Measurements from ENCODE around the gene OR4F15.

OR4F15 gene

DNA sequence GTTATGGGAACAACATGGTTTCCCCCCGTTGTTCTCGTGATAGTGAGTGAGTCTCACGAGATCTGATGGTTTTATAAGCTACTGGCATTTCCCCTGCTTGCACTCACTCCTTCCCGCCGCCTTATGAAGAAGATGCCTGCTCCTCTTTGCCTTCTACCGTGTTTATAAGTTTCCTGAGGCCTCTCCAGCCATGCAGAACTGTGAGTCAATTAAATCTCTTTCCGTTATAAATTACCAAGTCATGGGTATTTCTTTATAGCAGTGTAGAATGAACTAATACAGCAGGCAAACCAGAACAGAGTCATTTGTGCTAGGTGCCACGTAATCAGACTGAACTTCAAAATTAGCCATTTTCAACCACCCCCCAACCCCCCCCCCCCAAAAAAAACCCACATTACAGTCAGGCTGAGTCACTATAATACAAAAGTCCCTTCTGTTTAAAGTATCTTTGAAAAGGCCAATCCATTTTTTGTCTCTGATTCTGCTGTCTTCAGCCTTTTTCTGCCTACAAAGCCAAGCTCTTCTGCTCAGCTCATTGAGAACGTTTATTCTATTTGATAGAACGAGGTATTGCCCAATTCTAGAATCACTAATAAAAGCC lies 4.6 kb upstream of the OR4F15 start:
- TF ChIP-seq, protein P1, sequence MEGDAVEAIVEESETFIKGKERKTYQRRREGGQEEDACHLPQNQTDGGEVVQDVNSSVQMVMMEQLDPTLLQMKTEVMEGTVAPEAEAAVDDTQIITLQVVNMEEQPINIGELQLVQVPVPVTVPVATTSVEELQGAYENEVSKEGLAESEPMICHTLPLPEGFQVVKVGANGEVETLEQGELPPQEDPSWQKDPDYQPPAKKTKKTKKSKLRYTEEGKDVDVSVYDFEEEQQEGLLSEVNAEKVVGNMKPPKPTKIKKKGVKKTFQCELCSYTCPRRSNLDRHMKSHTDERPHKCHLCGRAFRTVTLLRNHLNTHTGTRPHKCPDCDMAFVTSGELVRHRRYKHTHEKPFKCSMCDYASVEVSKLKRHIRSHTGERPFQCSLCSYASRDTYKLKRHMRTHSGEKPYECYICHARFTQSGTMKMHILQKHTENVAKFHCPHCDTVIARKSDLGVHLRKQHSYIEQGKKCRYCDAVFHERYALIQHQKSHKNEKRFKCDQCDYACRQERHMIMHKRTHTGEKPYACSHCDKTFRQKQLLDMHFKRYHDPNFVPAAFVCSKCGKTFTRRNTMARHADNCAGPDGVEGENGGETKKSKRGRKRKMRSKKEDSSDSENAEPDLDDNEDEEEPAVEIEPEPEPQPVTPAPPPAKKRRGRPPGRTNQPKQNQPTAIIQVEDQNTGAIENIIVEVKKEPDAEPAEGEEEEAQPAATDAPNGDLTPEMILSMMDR (IDR thresholded peaks at IDR 0.05; ENCODE audit: low read depth, low read length): no peak
- H3K4me3 ChIP-seq (ENCODE audit: low read depth, low read length): no peak overlapping the region
- in situ Hi-C loops (cut with HindIII; ENCODE audit: low sequenced_read_pairs): no loop called here
- peak; percentile 88 for DNase-seq (ENCODE audit: low read depth, low spot score)

DNA sequence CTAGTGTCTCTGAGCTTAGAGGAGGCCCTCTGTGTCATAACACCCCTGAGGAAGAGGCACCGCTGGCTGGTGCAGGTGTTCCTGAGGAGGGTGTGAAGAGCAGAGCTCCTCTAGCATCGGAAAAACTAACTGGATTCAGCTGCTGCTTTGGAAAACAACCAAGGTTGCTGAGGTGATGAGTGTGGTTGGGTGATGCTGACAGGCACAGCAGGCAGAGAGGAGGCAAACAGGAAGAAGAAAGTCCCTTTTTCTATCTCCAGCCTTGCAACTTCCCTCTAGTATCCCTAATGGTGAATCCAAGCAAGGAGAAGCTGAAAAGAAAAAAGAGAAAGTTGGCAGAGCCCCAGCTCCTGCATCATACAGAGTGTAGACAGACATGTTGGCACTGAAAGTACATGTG lies 3.8 kb upstream of the OR4F15 start:
- peak; percentile 70 for DNase-seq (ENCODE audit: low read depth, low spot score)
- H3K4me3 ChIP-seq (ENCODE audit: low read depth, low read length): no peak overlapping the region
- in situ Hi-C loops (cut with HindIII; ENCODE audit: low sequenced_read_pairs): no loop called here

GRCh38 chr15:101810456-101810855 lies 1.5 kb upstream of the OR4F15 start:
- in situ Hi-C loops (cut with HindIII; ENCODE audit: low sequenced_read_pairs): no loop called here
- TF ChIP-seq, protein P1 (IDR thresholded peaks at IDR 0.05; ENCODE audit: low read depth, low read length): no peak
- no peak for DNase-seq (ENCODE audit: low read depth, low spot score)

More for the DNA sequence above, 3.8 kb upstream of the OR4F15 start:
- TF ChIP-seq, protein P1 (IDR thresholded peaks at IDR 0.05; ENCODE audit: low read depth, low read length): no peak

DNA sequence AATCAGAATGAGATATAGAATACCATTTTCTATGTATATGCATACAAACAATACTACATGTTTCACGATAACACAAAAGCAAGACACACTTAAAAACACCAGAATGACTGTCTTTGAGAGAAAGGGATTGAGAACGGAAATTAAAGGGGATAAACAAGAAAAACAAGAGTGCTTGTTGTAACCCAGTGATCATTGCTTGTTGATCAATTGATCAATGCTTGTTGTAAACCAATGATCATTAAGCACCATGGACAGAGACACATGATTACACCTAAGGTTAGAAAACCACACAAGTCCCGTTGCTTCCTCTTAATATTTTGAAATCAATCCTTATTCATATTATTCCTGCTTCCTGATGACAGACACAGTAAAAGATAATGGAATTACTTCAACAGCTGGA lies 1.1 kb upstream of the OR4F15 start:
- TF ChIP-seq, protein P1 (IDR thresholded peaks at IDR 0.05; ENCODE audit: low read depth, low read length): no peak
- DNase-seq (ENCODE audit: low read depth, low spot score): no peak
- no peak overlapping the region for H3K4me3 ChIP-seq (ENCODE audit: low read depth, low read length)
- in situ Hi-C loops (cut with HindIII; ENCODE audit: low sequenced_read_pairs): no loop called here

More at GRCh38 chr15:101810456-101810855, 1.5 kb upstream of the OR4F15 start:
- no peak overlapping the region for H3K4me3 ChIP-seq (ENCODE audit: low read depth, low read length)

DNA sequence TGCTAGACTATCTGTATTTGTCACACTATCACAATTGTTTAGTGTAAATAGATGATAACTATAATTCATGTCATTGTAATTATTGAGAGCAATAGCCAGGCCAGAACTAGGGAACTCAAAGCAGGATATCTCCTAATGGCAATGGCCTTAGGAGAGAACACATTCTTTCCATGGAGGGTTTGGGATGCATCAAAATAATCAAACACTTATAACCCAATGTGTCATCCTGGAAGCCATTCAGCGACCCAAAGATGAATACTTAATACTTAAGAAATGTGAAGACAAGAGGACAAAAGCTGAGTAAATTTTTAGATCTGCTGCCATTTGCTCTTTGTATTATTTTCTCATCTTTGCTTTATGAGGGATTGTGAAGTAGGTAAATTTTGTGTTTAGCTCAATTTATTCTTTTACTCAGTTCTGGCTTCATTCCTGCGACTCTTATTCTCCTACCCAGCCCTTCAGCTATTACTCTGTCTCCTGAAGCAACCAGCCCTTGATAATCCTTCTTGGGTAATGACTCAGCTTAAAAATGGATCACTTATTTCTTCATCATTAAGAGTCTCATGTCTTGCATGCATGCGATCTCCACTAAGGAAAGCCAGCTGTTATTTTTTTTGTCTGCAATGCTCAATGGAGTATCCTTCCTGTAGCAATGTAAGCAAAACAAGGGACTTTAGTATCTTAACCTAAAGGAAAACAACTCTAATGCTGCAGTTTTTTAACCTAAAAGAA lies 2.0 kb downstream of the OR4F15 start:
- no peak overlapping the region for H3K4me3 ChIP-seq (ENCODE audit: low read depth, low read length)
- TF ChIP-seq, protein P1 (IDR thresholded peaks at IDR 0.05; ENCODE audit: low read depth, low read length): no peak
- in situ Hi-C loops (cut with HindIII; ENCODE audit: low sequenced_read_pairs): no loop called here
- DNase-seq (ENCODE audit: low read depth, low spot score): no peak

DNA sequence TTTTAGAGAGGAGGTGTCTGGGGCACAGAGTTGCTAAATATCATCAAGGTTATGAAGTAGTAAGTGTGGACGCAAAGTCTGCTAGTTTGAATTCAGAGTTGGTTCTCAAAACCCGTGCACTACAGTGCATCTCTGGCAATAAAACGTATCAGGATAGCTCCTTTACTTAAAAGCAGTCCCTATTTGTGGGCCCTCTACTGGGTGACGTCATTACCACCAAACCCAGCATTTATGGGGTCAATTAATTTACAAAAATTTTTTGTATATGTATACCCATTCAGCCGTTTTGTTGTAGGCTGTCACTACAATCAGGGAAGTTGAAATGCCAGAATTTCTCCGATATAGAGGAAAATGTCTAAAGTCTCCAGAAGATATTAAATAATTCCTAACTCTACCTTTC lies 8.8 kb downstream of the OR4F15 start:
- in situ Hi-C loops (cut with HindIII; ENCODE audit: low sequenced_read_pairs): no loop called here
- DNase-seq (ENCODE audit: low read depth, low spot score): no peak
- TF ChIP-seq, protein P1 (IDR thresholded peaks at IDR 0.05; ENCODE audit: low read depth, low read length): no peak
- no peak overlapping the region for H3K4me3 ChIP-seq (ENCODE audit: low read depth, low read length)

Data from astrocyte of the spinal cord (primary cell).